NT2/D1 (cell line): Measurements from ENCODE around the gene STAG1.

Experiments used
- SUZ12 ChIP-seq: IDR thresholded peaks from 2 replicates; pipeline ENCODE4 v1.6.1; 2011; ENCODE audit not compliant: insufficient read length, insufficient read depth; ENCODE audit errors: extremely low read depth
- YY1 ChIP-seq: IDR thresholded peaks from 2 replicates; pipeline ENCODE4 v1.6.1; 2011; ENCODE audit not compliant: insufficient read length, insufficient read depth

DNA sequence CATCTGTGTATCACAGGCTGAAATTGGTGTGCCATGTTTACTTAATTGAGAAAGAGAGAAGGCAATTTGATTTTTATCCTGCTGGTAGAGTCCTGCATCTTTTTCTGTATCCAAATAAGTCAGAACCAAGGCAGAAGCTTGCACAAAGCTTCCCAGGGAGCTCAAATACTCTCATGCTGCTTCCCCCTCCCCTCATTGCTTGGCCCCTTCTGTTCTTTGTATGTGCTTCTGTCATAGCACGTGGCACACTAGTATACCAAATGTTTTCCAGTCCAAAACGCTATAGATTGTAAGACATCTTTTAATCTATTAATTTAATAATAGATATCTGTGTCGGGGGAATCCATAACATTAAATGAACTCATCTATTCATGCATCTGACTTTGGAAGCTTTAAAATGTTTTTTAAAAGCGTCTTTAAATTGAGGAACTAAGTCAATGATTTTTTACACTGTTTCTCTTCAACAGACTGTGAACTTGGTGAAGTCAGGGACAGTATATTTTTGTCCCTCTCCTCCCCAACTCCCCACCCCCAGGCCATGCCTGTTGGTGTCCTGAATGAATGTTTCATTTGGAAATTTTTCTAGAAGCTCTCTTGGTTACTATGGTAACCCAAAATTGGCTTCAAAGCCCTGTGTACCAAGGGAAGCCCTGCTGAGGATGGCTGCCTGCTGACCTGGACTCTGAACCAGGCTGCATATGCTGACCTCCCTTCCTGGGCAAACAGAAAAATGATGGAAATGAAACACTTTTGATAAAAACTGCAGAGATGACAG is 40.6 kb upstream of the STAG1 start:
- TF ChIP-seq YY1 = no peak
- TF ChIP-seq SUZ12 = no peak
